Cardiac fibroblast (primary cell): Measurements from ENCODE around the gene CCDC6.
A peak's percentile ranks its signal among the peaks of the same experiment; 100 is the strongest.

ENCODE experiments used
- DNase-seq, 2 donors: peaks; one replicate each; pipeline versions ENCODE4 v3.0.0 to v3.0.0-alpha.2; 2010; ENCODE audit warnings: low read depth in 2 of 2
- H3K4me3 ChIP-seq, 2 donors: replicated peaks in 1 of 2; 1 replicate in 1 of 2; 2 replicates in 1 of 2; pipeline ENCODE4 v1.5.1; 2011; ENCODE audit warnings: low read depth in 2 of 2, low read length in 2 of 2, mild to moderate bottlenecking in 2 of 2, moderate library complexity in 1 of 2
- CTCF ChIP-seq: IDR thresholded peaks from one replicate; pipeline ENCODE4 v1.5.1; 2011; ENCODE audit warnings: low read depth, mild to moderate bottlenecking, low read length, inconsistent platforms

The CCDC6 gene

DNA sequence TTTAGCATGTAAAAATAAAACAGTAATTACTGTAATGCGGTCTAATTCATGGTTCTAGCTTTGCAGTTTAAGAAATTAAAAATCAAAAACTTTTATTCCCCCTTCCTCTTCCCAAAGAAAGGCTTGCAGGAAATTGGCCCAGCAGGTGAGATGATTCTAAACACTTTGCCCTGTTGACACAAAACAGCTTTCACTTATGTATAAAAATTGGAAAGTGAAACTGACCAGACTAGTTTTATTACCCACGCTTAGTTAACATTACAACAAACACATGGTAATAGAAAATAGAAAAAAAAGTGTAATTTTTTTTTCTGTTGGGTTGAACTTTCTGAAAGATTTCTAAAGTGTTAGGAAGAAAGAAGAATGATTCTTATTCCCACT, 1.2 kb upstream of the CCDC6 start:
- no peak for DNase-seq
- H3K4me3 ChIP-seq, result no peak overlapping the region
- no peak for TF ChIP-seq CTCF

GRCh38 chr10:59905731-59906416, 482 bp downstream of the CCDC6 start:
- peak overlapping the region; percentile 88 to 100 for H3K4me3 ChIP-seq
- no peak for TF ChIP-seq CTCF
- DNase-seq, result no peak

GRCh38 chr10:59905066-59905730, 1.2 kb downstream of the CCDC6 start:
- DNase-seq, result peak; percentile 25 to 27
- peak overlapping the region; percentile 88 to 100 for H3K4me3 ChIP-seq
- TF ChIP-seq CTCF, result no peak

- TF ChIP-seq CTCF, result no peak
- DNase-seq, result no peak
- peak overlapping the region; percentile 88 to 100 for H3K4me3 ChIP-seq
Observed at GRCh38 chr10:59904426-59905065, 1.8 kb downstream of the CCDC6 start.

- no peak overlapping the region for H3K4me3 ChIP-seq
- DNase-seq, result peak; percentile 33 to 41
- TF ChIP-seq CTCF, result no peak
Observed at GRCh38 chr10:59903871-59904270, 2.5 kb downstream of the CCDC6 start.

DNA sequence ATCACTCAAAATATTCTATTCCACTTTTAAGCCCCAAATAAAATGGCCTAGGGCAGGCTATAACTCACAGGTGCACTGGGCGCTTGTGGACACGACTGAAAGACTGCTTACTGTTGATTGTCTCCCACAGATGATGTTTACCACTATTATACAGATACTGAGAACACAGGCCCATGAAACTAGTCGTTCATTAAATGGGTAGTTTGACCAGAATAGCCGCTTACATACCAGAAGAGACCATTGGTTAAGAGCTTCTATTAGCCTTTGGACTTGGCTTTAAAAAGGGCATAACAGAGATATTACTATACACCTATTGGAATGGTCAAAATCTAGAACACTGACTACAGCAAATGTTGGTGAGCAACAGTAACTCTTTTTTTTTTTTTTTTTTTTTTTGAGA, 4.3 kb downstream of the CCDC6 start:
- no peak for DNase-seq
- no peak overlapping the region for H3K4me3 ChIP-seq
- TF ChIP-seq CTCF, result no peak
